ENCODE results near the gene FMNL3.

FMNL3 gene

GRCh38 chr12:49706351-49707127, 666 bp downstream of the FMNL3 start:
- peak; percentile 61 for DNase-seq (ENCODE audit: low read depth)
- peak overlapping the region; percentile 76 for H3K4me3 ChIP-seq (ENCODE audit: low read depth, low read length)
- no peak for TF ChIP-seq CTCF (conservative IDR thresholded peaks at IDR 0.05; ENCODE audit: low read depth, low read length)

GRCh38 chr12:49705479-49706134, 1.6 kb downstream of the FMNL3 start:
- TF ChIP-seq CTCF (conservative IDR thresholded peaks at IDR 0.05; ENCODE audit: low read depth, low read length): no peak
- peak overlapping the region; percentile 76 for H3K4me3 ChIP-seq (ENCODE audit: low read depth, low read length)
- DNase-seq (ENCODE audit: low read depth): peak; percentile 64

- H3K4me3 ChIP-seq (ENCODE audit: low read depth, low read length): no peak overlapping the region
- DNase-seq (ENCODE audit: low read depth): peak; percentile 88
- no peak for TF ChIP-seq CTCF (conservative IDR thresholded peaks at IDR 0.05; ENCODE audit: low read depth, low read length)
Measured at GRCh38 chr12:49703647-49704137, 3.5 kb downstream of the FMNL3 start.

- no peak overlapping the region for H3K4me3 ChIP-seq (ENCODE audit: low read depth, low read length)
- no peak for TF ChIP-seq CTCF (conservative IDR thresholded peaks at IDR 0.05; ENCODE audit: low read depth, low read length)
- DNase-seq (ENCODE audit: low read depth): peak; percentile 21
Measured at GRCh38 chr12:49702676-49703215, 4.5 kb downstream of the FMNL3 start.

- DNase-seq (ENCODE audit: low read depth): no peak
- TF ChIP-seq CTCF (conservative IDR thresholded peaks at IDR 0.05; ENCODE audit: low read depth, low read length): no peak
- no peak overlapping the region for H3K4me3 ChIP-seq (ENCODE audit: low read depth, low read length)
Measured at GRCh38 chr12:49702009-49702408, 5.2 kb downstream of the FMNL3 start.

GRCh38 chr12:49698619-49699545, 8.3 kb downstream of the FMNL3 start:
- no peak for TF ChIP-seq CTCF (conservative IDR thresholded peaks at IDR 0.05; ENCODE audit: low read depth, low read length)
- H3K4me3 ChIP-seq (ENCODE audit: low read depth, low read length): peak overlapping the region; percentile 43
- peak; percentile 62 for DNase-seq (ENCODE audit: low read depth)
